ENCODE measurements around the gene TRAK2. TPM values are rescaled to one million over a fixed set of nuclear protein-coding genes. Genes with fewer than 3 reads are reported as not detected.

The TRAK2 gene
- total RNA-seq, 4 donors from 2014 or later, result 59.7 to 105 (median 65.2) TPM

DNA sequence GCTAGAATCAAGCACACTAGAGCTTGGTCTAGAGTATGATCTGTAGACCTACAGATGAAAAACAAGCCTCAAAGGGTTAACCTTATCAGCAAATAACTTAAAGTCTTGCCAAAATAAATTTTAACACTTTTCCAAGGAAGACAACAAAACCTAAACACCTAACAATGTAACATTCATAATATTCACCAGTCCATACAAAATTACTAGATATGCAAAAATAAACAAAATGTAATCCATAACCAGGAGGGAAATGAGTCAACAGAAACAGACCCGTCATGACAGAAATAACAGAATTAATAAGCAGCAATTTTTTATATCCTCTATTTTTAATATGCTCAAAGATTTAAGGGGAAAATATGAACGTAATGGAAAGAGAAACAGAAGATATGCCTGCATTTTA is 36.1 kb downstream of the TRAK2 start:
- TF ChIP-seq, protein P1, sequence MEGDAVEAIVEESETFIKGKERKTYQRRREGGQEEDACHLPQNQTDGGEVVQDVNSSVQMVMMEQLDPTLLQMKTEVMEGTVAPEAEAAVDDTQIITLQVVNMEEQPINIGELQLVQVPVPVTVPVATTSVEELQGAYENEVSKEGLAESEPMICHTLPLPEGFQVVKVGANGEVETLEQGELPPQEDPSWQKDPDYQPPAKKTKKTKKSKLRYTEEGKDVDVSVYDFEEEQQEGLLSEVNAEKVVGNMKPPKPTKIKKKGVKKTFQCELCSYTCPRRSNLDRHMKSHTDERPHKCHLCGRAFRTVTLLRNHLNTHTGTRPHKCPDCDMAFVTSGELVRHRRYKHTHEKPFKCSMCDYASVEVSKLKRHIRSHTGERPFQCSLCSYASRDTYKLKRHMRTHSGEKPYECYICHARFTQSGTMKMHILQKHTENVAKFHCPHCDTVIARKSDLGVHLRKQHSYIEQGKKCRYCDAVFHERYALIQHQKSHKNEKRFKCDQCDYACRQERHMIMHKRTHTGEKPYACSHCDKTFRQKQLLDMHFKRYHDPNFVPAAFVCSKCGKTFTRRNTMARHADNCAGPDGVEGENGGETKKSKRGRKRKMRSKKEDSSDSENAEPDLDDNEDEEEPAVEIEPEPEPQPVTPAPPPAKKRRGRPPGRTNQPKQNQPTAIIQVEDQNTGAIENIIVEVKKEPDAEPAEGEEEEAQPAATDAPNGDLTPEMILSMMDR (IDR thresholded peaks at IDR 0.05; ENCODE audit: low read depth), result no peak

DNA sequence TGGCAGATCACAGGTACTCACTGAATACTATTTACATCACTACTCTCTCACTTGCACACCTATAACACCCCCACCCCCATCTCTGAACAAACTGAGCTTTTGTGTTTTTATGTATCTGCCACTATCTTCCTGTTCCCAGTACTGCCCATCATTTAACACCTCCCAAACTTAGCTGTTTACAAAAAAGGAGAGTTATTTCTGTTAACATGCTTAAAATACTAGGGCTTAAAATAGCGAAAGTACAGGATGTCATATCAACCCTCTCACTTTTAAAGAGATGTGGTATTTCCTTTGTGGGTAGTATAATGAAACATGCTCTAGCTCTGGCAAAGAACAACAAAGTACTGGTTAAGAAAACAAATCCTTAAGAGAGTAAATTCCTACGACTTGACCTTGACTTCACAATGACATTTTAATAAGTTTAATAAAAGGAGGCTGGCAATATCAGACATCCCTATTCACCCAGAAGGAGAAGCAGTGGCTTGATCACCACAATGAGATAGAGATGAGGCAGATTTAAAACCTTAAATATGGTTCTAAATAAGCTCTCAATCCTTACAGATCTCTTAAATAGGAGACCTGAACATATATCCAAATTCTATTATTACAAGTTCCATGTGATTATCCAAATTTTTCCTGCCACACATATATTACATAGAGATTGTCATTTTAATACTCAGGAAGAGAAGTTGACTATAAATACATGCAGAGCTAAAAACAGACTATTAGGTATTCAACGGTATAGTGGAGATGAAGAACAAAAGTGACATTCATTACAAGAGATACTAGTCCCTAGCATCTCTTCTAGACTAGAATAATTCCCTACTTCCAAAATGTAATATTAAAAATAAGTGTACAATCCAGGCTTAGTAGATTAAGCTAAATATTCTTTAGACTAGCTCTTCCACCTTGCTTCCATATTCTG is 36.9 kb downstream of the TRAK2 start:
- TF ChIP-seq, protein P1 (IDR thresholded peaks at IDR 0.05; ENCODE audit: low read depth), result no peak

DNA sequence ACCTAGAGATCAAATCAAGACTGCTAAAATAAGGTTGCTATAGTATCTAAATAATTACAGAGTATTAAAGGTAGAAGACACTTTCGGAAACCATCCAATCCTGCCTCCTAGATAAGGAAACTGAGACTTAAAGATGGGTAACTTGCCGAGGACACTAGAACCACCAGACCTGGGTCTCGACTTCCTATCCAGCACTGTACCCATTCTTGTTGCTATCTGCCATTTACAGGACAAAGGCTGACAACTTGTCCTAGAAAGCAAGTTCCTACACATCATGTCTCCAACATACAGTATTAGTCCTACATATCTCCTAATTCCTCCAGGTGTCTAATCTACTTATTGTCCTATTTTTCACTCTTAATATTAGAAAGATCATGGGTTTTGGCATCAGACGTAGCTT is 37.7 kb downstream of the TRAK2 start:
- TF ChIP-seq, protein P1 (IDR thresholded peaks at IDR 0.05; ENCODE audit: low read depth), result no peak

DNA sequence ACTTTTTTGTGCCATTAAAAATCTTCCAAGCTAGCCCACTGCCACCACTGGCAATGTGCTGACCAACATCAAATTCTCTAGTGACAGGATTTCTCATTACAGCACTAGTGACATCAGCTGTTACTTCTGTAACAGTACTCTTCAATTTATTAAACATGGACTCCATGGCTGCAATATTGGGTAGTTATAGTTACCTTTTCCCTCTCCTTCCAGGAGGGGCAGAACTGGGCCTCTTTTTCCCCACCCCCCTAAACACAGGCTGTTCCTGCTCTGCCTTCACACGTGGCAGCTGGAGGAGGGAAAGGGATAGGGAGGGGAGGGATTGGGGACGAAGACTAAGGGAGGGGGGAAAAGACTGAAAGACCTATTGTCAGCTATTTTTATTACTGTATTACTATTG is 38.1 kb downstream of the TRAK2 start:
- TF ChIP-seq, protein P1 (IDR thresholded peaks at IDR 0.05; ENCODE audit: low read depth), result no peak

DNA sequence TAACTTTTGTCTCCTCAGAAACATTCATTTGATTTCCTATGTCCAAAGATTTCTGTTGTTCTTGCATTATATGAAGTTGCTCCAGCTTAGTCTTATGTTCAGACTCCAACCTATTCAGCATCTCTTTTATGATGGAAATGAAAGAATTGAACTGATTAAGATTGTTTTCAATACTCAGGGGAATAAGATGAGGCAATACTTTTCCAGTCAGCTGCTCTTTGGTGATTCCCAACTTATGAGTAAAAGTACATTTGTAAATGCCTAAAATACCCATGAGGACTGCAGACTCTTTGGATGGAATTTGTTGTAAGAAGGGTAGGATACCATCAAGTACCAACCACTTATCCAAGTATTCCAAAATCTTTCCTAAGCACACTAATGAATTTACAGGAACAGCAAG is 39.8 kb downstream of the TRAK2 start:
- TF ChIP-seq, protein P1 (IDR thresholded peaks at IDR 0.05; ENCODE audit: low read depth), result no peak

DNA sequence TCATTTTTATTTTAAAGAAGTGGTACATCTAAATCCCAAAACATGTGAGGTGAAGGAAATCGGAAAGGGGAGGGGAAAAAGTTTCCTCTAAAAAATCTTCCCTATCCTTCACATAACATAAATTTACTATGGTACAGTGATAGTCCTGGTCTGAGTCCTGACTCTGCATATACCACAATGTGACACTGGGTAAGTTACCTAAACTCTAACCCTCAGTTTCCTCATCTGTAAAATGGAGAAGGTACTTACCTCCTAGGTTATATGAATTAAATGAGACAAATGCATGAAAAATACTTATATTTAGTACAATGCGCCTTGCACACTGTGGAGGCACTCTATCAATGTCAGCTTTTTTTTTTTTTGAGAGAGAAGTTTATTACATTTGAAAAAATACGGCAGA is 42.3 kb downstream of the TRAK2 start:
- TF ChIP-seq, protein P1 (IDR thresholded peaks at IDR 0.05; ENCODE audit: low read depth), result no peak

DNA sequence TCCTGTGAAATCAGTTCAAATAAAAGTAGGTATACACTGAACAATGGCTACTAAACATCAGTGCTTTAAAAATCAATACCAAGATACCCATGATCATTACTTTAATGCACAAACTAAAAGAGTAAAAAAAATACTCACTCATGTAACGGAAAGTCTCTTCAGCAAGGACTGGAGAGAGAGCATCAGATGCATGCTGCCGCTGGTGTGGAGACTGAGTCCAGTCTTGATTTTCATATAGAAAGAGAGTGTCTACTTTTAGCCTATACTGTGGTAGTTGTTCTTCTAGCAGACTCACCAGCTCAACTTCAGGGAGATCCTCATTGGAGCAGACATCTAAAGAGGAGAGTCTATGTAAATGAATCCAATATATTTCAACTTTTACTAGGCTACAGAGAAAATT is 44.0 kb downstream of the TRAK2 start:
- TF ChIP-seq, protein P1 (IDR thresholded peaks at IDR 0.05; ENCODE audit: low read depth), result no peak
